ENCODE measurements around the gene TLE7.

TLE7 gene

DNA sequence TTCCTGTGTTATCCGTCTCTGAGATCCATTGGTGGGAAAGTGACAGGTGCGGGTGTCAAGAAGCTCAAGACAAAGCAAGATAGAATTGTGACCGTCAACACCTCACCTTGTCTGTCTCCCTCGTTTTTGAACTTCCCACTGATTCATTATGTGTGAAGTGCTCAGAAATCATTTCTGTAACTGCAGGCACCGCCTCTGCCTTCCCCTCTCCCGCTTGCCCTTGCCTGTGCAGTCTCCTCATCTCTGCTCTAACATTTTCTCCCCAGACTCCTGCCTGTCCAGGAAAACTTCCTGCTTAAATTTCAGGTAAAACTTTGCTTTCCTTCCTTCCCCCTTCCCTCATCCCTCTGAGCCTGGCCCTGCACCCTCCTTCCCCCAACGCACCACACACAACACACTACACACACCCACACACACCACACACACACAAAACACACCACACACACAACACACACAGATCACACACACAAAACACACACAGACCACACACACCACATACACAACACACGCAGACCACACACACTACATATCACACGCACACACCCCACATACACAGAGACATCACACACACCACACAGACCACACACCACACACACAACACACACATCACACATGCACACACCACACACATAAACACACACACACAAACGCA is 57.7 kb downstream of the TLE7 start:
- TF ChIP-seq, protein P1, sequence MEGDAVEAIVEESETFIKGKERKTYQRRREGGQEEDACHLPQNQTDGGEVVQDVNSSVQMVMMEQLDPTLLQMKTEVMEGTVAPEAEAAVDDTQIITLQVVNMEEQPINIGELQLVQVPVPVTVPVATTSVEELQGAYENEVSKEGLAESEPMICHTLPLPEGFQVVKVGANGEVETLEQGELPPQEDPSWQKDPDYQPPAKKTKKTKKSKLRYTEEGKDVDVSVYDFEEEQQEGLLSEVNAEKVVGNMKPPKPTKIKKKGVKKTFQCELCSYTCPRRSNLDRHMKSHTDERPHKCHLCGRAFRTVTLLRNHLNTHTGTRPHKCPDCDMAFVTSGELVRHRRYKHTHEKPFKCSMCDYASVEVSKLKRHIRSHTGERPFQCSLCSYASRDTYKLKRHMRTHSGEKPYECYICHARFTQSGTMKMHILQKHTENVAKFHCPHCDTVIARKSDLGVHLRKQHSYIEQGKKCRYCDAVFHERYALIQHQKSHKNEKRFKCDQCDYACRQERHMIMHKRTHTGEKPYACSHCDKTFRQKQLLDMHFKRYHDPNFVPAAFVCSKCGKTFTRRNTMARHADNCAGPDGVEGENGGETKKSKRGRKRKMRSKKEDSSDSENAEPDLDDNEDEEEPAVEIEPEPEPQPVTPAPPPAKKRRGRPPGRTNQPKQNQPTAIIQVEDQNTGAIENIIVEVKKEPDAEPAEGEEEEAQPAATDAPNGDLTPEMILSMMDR (IDR thresholded peaks at IDR 0.05) = no peak

DNA sequence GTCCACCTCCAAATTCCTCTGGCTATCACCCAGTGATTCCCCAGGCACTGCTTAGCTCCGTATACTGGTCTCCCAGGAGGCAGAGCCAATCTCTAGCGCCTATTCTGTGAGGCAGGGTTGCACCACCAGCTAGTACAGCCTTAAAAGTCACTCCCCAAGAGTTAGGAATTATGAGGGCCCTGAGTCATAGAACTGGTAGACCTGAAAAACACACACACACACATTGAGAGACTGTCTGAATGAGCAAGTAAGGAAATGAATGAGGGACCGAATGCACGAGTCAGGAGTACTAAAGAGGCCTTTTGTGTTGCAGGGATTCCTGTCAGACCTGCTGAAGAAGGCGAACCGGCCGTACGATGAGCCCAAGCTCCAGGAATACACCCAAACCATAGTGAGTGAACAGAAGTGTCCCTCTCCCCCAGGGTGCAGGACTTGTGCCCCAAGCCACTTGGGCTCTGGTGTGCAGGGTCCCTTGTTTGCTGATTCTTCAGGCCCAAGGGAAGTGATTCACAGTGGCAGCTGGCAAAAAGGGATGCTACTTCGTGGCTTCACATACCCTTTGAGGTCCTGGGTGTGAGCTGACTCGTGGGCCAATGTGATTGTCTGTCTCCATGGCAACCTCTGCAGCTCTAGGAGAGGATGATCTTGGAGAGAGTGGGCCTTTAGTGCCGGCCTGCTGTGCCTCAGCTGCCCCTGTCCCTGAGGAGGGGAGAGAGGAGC is 58.6 kb downstream of the TLE7 start:
- TF ChIP-seq, protein P1 (IDR thresholded peaks at IDR 0.05) = no peak

DNA sequence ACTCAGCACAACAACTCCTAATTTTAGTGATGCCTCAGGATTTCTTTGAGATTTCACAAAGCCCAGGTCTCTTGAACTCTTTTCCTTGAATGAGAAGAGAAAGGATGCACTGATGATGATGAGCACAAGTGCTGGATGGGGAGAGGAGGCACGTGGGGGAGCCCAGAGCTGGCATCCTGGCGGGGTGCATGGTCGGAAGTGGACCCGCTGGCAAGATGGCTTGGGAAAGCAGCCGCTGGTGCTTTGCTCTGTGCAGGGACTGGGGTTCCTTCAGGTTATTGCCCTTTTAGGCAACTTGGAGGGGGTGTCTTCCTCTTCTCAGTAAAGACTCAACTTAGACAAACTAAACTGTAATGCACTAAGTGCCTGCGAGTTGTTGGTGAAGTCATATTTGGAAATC is 61.0 kb downstream of the TLE7 start:
- TF ChIP-seq, protein P1 (IDR thresholded peaks at IDR 0.05) = no peak
